Esophagus squamous epithelium (tissue), 5 donors: ENCODE measurements around the gene PHLDA2. TPM values are rescaled to one million over a fixed set of nuclear protein-coding genes. Genes with fewer than 3 reads are reported as not detected.

Source experiments
- DNase-seq: peaks from one replicate; lab custom pipeline; 2025; lab: John Stamatoyannopoulos, UW
- H3K27ac ChIP-seq, 4 donors: fragments of 200-600 bp; sonication (generic); one replicate each; pipeline ENCODE4 v1.5.1; 2016 to 2019; ENCODE audit warnings: mild to moderate bottlenecking in 1 of 4
- H3K27me3 ChIP-seq, 4 donors: fragments of 200-600 bp; sonication (generic); 1 replicate in 3 of 4; 2 replicates in 1 of 4; pipeline versions ENCODE4 v1.5.1 to v1.6.0; 2017 to 2021; ENCODE audit warnings: antibody characterized with exemption in 1 of 4
- H3K36me3 ChIP-seq, 3 donors: fragments of 200-600 bp; sonication (generic); one replicate each; pipeline ENCODE4 v1.5.1; 2016 to 2019
- H3K4me1 ChIP-seq, 3 donors: fragments of 200-600 bp; sonication (generic); one replicate each; pipeline ENCODE4 v1.5.1; 2017 to 2019
- H3K4me3 ChIP-seq, 4 donors: fragments of 200-600 bp; sonication (generic); 1 replicate in 3 of 4; 2 replicates in 1 of 4; pipeline ENCODE4 v1.5.1; 2016 to 2019; ENCODE audit warnings: mild to moderate bottlenecking in 2 of 4, moderate library complexity in 1 of 4
- H3K9me3 ChIP-seq, 3 donors: fragments of 200-600 bp; sonication (generic); one replicate each; pipeline ENCODE4 v1.5.1; 2016 to 2019
- POLR2A ChIP-seq, 4 donors: fragments of 450-650 bp; IDR thresholded peaks; one replicate each; pipeline ENCODE4 v1.6.1; 2017; ENCODE audit warnings: antibody characterized with exemption in 4 of 4, mild to moderate bottlenecking in 4 of 4, moderate library complexity in 3 of 4
- WGBS, 2 donors: methylation state at CpG; one replicate each; pipeline ENCODE4 v1.1.5; 2018; 5-methylcytosine and 5-hydroxymethylcytosine counted together
- intact Hi-C: fragments of 100-400 bp; cut with DNase I; formaldehyde crosslinking; loops from one replicate; pipeline ENCODE4 v1.15.0; 2022
- total RNA-seq, 4 donors: library from RNA; depleted of rRNA; stranded (reverse); fragments of >200 nt; gene quantifications; one replicate each; pipeline ENCODE4 v1.1.0, GENCODE V29; 2016
- TF ChIP-seq, protein P1 (sequence below), 6 experiments: fragments of 450-650 bp in 4 of 6; fragments of 200-600 bp in 2 of 6; sonication (generic) in 2 of 6; IDR thresholded peaks; one replicate each; pipeline ENCODE4 v1.5.1; 2016 to 2019; ENCODE audit warnings: antibody characterized with exemption in 6 of 6, mild to moderate bottlenecking in 4 of 6, moderate library complexity in 4 of 6
- donor health status: DM: yes; HTN: yes; CAD: no.

Gene PHLDA2
- total RNA-seq, 4 donors from 2014 or later = 10.2 to 39.2 (median 22.5) TPM

DNA sequence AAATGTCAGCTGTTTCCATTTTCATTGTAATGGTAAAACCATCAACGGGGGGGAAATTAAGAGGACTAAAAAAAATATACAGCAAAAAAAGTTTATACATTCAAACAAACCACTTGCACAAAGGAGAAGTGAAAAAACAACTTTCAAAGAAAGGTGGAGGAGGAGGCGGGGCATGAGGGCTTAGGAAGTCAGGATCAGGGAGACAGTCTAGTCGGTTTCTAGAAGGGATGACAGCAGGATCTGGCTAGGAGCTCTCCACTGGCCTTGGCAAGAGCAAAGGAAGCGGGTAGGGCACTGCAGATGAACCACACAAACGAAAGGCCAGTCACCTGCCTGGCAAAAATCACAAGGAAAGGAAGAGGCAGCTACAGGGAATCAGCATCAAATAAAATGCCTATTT lies 31.9 kb upstream of the PHLDA2 start:
- 71 to 79% methylated on average over 5 of the region's 5 CpGs for WGBS, 2 donors
- peaks cover 27 to 100% (median 57%) of the 10 kb centered on the region in 3 donors for H3K36me3 ChIP-seq

DNA sequence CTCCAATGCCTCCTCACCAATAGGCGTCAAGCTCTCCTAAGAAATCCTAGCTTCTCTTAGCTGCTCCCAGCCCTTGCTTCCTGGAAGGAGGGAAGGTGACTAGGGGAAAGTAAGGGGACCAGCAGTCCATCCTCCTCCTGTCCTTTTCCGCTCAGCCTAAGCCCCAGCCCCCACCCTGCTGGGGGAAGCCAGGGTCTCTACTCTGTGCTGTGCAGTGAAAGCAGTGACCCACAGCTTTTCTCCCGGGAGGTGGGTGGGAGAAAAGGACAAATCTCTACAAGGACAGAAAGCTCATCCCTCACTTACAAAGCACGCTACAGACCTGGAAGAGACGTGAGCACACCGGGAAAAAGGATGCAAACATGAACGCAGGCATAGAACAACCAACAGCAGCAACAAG lies 30.9 kb upstream of the PHLDA2 start:
- Histone ChIP-seq H3K27me3 (no peaks in the 10 kb centered on the region), H3K9me3 (no peaks in the 10 kb centered on the region), H3K4me1 (peaks cover 0 to 8% (median 0%) of the 10 kb centered on the region in 3 donors), H3K36me3 (peaks cover 30 to 100% (median 61%) of the 10 kb centered on the region in 3 donors), H3K27ac (no peak overlapping the region), H3K4me3 (no peak overlapping the region)
- DNase-seq = no peak
- TF ChIP-seq POLR2A (IDR thresholded peaks at IDR 0.05) = no peak
- TF ChIP-seq, protein P1, sequence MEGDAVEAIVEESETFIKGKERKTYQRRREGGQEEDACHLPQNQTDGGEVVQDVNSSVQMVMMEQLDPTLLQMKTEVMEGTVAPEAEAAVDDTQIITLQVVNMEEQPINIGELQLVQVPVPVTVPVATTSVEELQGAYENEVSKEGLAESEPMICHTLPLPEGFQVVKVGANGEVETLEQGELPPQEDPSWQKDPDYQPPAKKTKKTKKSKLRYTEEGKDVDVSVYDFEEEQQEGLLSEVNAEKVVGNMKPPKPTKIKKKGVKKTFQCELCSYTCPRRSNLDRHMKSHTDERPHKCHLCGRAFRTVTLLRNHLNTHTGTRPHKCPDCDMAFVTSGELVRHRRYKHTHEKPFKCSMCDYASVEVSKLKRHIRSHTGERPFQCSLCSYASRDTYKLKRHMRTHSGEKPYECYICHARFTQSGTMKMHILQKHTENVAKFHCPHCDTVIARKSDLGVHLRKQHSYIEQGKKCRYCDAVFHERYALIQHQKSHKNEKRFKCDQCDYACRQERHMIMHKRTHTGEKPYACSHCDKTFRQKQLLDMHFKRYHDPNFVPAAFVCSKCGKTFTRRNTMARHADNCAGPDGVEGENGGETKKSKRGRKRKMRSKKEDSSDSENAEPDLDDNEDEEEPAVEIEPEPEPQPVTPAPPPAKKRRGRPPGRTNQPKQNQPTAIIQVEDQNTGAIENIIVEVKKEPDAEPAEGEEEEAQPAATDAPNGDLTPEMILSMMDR (IDR thresholded peaks at IDR 0.05) = no peak
- WGBS, 2 donors = 97 to 98% methylated on average over 5 to 6 of the region's 7 CpGs
- intact Hi-C loops = no loop called here

More for the DNA sequence above, 31.9 kb upstream of the PHLDA2 start:
- no peak overlapping the region for H3K4me3 ChIP-seq
- H3K9me3 ChIP-seq = no peaks in the 10 kb centered on the region
- TF ChIP-seq POLR2A (IDR thresholded peaks at IDR 0.05) = no peak
- TF ChIP-seq, protein P1 (IDR thresholded peaks at IDR 0.05) = no peak
- H3K27ac ChIP-seq = no peak overlapping the region
- intact Hi-C loops = no loop called here
- H3K27me3 ChIP-seq = no peaks in the 10 kb centered on the region
- H3K4me1 ChIP-seq = peaks cover 0 to 8% (median 0%) of the 10 kb centered on the region in 3 donors
- no peak for DNase-seq

DNA sequence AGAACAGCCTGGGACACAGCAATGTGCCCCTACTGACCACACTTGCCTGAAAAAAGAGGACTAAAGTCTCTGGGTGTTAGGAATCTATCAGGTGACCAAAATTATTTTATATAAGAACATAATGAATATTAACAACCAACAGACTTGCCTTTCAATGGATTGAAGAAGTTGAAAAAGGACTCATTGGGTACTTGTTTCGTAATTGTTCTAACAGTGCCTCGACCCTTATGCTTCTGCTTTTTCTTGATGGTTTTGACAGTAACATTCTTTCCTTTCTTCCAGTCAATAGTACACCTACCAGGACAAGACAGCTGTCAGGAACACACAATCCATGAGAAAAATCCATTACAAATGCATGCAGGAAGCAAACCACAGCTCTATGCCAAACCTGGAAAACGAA lies 29.0 kb upstream of the PHLDA2 start:
- Histone ChIP-seq H3K27me3 (no peaks in the 10 kb centered on the region), H3K36me3 (peaks cover 28 to 100% (median 62%) of the 10 kb centered on the region in 3 donors), H3K4me1 (peaks cover 0 to 8% (median 0%) of the 10 kb centered on the region in 3 donors), H3K9me3 (no peaks in the 10 kb centered on the region), H3K4me3 (no peak overlapping the region), H3K27ac (no peak overlapping the region)
- intact Hi-C loops = no loop called here
- no peak for DNase-seq
- WGBS, 2 donors = 66 to 68% methylated on average over 3 of the region's 3 CpGs
- TF ChIP-seq, protein P1 (IDR thresholded peaks at IDR 0.05) = no peak
- TF ChIP-seq POLR2A (IDR thresholded peaks at IDR 0.05) = no peak

DNA sequence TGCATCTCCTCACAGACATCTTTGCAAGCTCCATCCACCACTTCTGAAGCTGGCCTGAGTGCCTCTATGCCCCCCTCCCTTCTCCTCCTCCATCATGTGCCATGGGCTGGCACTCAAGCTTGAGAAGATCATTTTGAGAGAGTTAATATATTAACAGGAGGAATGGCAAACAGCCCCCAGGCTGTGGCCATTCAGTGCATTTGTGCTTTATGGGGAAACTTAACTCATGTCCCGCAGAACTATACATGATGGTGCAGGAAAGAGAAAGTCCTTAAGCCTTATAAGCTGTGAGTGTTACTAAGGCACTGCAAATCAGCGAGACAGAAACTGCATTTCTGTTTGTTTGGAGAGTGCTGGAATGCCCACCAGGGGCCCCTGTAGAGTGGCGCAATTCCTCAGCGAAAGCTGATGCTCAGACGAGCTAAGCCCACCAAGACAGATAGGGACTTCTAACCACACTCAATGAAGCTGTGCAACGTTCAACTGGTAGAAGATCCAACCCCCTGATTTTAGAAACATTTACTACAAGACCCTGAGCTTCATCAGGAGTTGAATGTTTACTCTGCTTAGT lies 26.8 kb upstream of the PHLDA2 start:
- 77 to 79% methylated on average over 6 of the region's 6 CpGs for WGBS, 2 donors
- Histone ChIP-seq H3K9me3 (no peaks in the 10 kb centered on the region), H3K27me3 (no peaks in the 10 kb centered on the region), H3K4me3 (no peak overlapping the region), H3K4me1 (peaks cover 0 to 5% (median 0%) of the 10 kb centered on the region in 3 donors), H3K27ac (no peak overlapping the region), H3K36me3 (peaks cover 37 to 100% (median 77%) of the 10 kb centered on the region in 3 donors)
- no peak for DNase-seq
- intact Hi-C loops = no loop called here
- TF ChIP-seq POLR2A (IDR thresholded peaks at IDR 0.05) = no peak

DNA sequence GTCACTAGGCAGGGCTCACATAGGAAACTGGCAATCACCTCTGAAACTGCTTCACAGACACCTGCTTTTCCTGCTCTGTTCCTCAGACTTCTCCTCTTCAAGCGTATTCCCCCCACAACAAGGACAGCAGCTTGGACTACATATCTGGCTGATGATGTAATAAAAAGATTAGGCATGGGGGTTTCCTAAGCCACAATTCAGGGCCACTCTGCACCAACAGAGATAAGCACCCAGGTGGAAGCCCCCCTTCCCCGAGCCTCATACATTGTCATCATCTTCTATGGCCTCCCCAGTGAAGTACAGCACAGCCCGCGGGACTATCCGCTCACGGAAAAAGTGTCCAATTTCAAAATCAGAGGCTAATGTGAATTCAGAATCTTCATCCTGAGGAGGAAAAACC lies 25.0 kb upstream of the PHLDA2 start:
- H3K4me1 ChIP-seq = peaks cover 0 to 5% (median 0%) of the 10 kb centered on the region in 3 donors
- no peaks in the 10 kb centered on the region for H3K9me3 ChIP-seq
- TF ChIP-seq POLR2A (IDR thresholded peaks at IDR 0.05) = no peak
- TF ChIP-seq, protein P1 (IDR thresholded peaks at IDR 0.05) = no peak
- intact Hi-C loops = no loop called here
- H3K27me3 ChIP-seq = no peaks in the 10 kb centered on the region
- no peak overlapping the region for H3K27ac ChIP-seq
- H3K36me3 ChIP-seq = peaks cover 36 to 100% (median 74%) of the 10 kb centered on the region in 3 donors
- WGBS, 2 donors = 93% methylated on average over 6 of the region's 6 CpGs
- H3K4me3 ChIP-seq = no peak overlapping the region
- DNase-seq = no peak
